WTC11 (cell line): Measurements from ENCODE around the gene GPX5. TPM values are rescaled to one million over a fixed set of nuclear protein-coding genes. Genes with fewer than 3 reads are reported as not detected.

Experiments
- ATAC-seq: fragments of 200-7000 bp; cut with Tn5 transposase; 2 replicates; pipeline ENCODE4 v1.10.0; 2021; ENCODE audit warnings: mild to moderate bottlenecking, moderate library complexity
- CTCF ChIA-PET: fragments of 300-600 bp; sonication (Branson Sonifier 250); formaldehyde crosslinking; loops from one replicate; lab custom pipeline; 2021; ENCODE audit warnings: antibody characterized with exemption; lab: Charles Lee
- POLR2A ChIA-PET: fragments of 350-600 bp; sonication (Branson Sonifier 250); formaldehyde crosslinking; loops from one replicate; lab custom pipeline; 2021; ENCODE audit warnings: antibody characterized with exemption; lab: Charles Lee
- DNase-seq: peaks from one replicate; pipeline ENCODE4 v3.0.0; 2021; ENCODE audit warnings: low spot score
- H3K27ac Mint-ChIP-seq: 2 replicates; pipeline ENCODE4 v1.8.0; 2021; ENCODE audit warnings: mixed read lengths
- H3K27me3 Mint-ChIP-seq: 2 replicates; pipeline ENCODE4 v1.8.0; 2021; ENCODE audit warnings: low read depth, mild to moderate bottlenecking, moderate library complexity, mixed read lengths
- H3K36me3 Mint-ChIP-seq: 2 replicates; pipeline ENCODE4 v1.8.0; 2021; ENCODE audit warnings: mixed read lengths
- H3K4me1 Mint-ChIP-seq: 2 replicates; pipeline ENCODE4 v1.8.0; 2022; ENCODE audit warnings: mixed read lengths
- H3K4me3 Mint-ChIP-seq: 2 replicates; pipeline ENCODE4 v1.8.0; 2021; ENCODE audit warnings: mild to moderate bottlenecking, moderate library complexity, mixed read lengths
- H3K9me3 Mint-ChIP-seq: 2 replicates; pipeline ENCODE4 v1.8.0; 2021; ENCODE audit warnings: mixed read lengths
- AFF4 ChIP-seq: sonication (generic); formaldehyde crosslinking; IDR thresholded peaks from 2 replicates; pipeline ENCODE4 v1.8.1; 2023; ENCODE audit warnings: mild to moderate bottlenecking, missing genetic modification reagents, borderline replicate concordance
- CREB1 ChIP-seq: sonication (generic); formaldehyde crosslinking; IDR thresholded peaks from 2 replicates; pipeline ENCODE4 v1.8.0; 2023; ENCODE audit warnings: mild to moderate bottlenecking, missing genetic modification reagents
- CTCF ChIP-seq: fragments of 200-600 bp; IDR thresholded peaks from 2 replicates; pipeline ENCODE4 v1.8.0; 2022; ENCODE audit warnings: antibody characterized with exemption
- E2F1 ChIP-seq: sonication (generic); formaldehyde crosslinking; IDR thresholded peaks from 2 replicates; pipeline ENCODE4 v1.8.0; 2022; ENCODE audit warnings: mild to moderate bottlenecking, missing genetic modification reagents
- ETV6 ChIP-seq: sonication (generic); formaldehyde crosslinking; IDR thresholded peaks from 2 replicates; pipeline ENCODE4 v1.8.1; 2022; ENCODE audit warnings: mild to moderate bottlenecking, missing genetic modification reagents
- FOXJ3 ChIP-seq: sonication (generic); formaldehyde crosslinking; IDR thresholded peaks from 2 replicates; pipeline ENCODE4 v1.9.0; 2021; ENCODE audit warnings: missing genetic modification reagents, mild to moderate bottlenecking, borderline replicate concordance
- GTF2I ChIP-seq: fragments of 250-450 bp; sonication (Bioruptor Pico); conservative IDR thresholded peaks from 2 replicates; pipeline ENCODE4 v1.4.0; 2021; ENCODE audit warnings: mild to moderate bottlenecking
- IRF1 ChIP-seq: sonication (generic); formaldehyde crosslinking; IDR thresholded peaks from 2 replicates; pipeline ENCODE4 v1.8.0; 2023; ENCODE audit warnings: missing genetic modification reagents
- KAT7 ChIP-seq: sonication (generic); formaldehyde crosslinking; IDR thresholded peaks from 2 replicates; pipeline ENCODE4 v1.8.1; 2023; ENCODE audit warnings: missing genetic modification reagents, mild to moderate bottlenecking, borderline replicate concordance
- NFATC4 ChIP-seq: fragments of 250-450 bp; sonication (Bioruptor Pico); IDR thresholded peaks from 2 replicates; pipeline ENCODE4 v1.9.0; 2021; ENCODE audit warnings: mild to moderate bottlenecking
- OVOL2 ChIP-seq: fragments of 250-450 bp; sonication (Bioruptor Pico); IDR thresholded peaks from 2 replicates; pipeline ENCODE4 v1.9.0; 2021; ENCODE audit warnings: mild to moderate bottlenecking, borderline replicate concordance
- PRDM15 ChIP-seq: sonication (generic); formaldehyde crosslinking; IDR thresholded peaks from 2 replicates; pipeline ENCODE4 v1.8.0; 2022; ENCODE audit warnings: missing genetic modification reagents
- RELA ChIP-seq: sonication (generic); formaldehyde crosslinking; IDR thresholded peaks from 2 replicates; pipeline ENCODE4 v1.8.1; 2022; ENCODE audit warnings: missing genetic modification reagents, mild to moderate bottlenecking, borderline replicate concordance
- SOX15 ChIP-seq: fragments of 250-450 bp; sonication (Bioruptor Pico); IDR thresholded peaks from 2 replicates; pipeline ENCODE4 v1.9.0; 2021; ENCODE audit warnings: mild to moderate bottlenecking
- USF2 ChIP-seq: sonication (generic); formaldehyde crosslinking; IDR thresholded peaks from 2 replicates; pipeline ENCODE4 v1.8.1; 2023; ENCODE audit warnings: mild to moderate bottlenecking, missing genetic modification reagents, moderate library complexity
- ZMAT4 ChIP-seq: fragments of 250-450 bp; sonication (Bioruptor Pico); IDR thresholded peaks from 2 replicates; pipeline ENCODE4 v1.9.0; 2021; ENCODE audit warnings: mild to moderate bottlenecking
- ZNF263 ChIP-seq: sonication (generic); formaldehyde crosslinking; IDR thresholded peaks from 2 replicates; pipeline ENCODE4 v1.8.1; 2022; ENCODE audit warnings: low read depth, mild to moderate bottlenecking, moderate library complexity, missing genetic modification reagents
- ZNF423 ChIP-seq: fragments of 250-450 bp; sonication (Bioruptor Pico); IDR thresholded peaks from 2 replicates; pipeline ENCODE4 v2.1.2; 2022; ENCODE audit warnings: mild to moderate bottlenecking, moderate library complexity
- total RNA-seq: library from RNA; stranded (reverse); gene quantifications from 3 replicates; pipeline ENCODE4 v1.2.3, GENCODE V29; 2021

Gene GPX5
- total RNA-seq, 1 experiment from 2014 or later: not detected

GRCh38 chr6:28551891-28552666 is 26.4 kb downstream of the GPX5 start:
- TF ChIP-seq OVOL2 (CRISPR knock-in tag): no peak
- no peak for TF ChIP-seq USF2 (CRISPR knock-in tag)
- no peak for TF ChIP-seq FOXJ3 (CRISPR knock-in tag)
- H3K27ac Mint-ChIP-seq: no peak overlapping the region
- H3K4me3 Mint-ChIP-seq: no peak overlapping the region
- H3K4me1 Mint-ChIP-seq: peaks cover 12% of the 10 kb centered on the region
- no peaks in the 10 kb centered on the region for H3K36me3 Mint-ChIP-seq
- H3K27me3 Mint-ChIP-seq: peaks cover 60% of the 10 kb centered on the region
- ATAC-seq: no peak
- CTCF ChIA-PET: interaction anchor here (1.8 to 4.2 kb wide), 2 partner anchors 10 to 21 kb away, joined by 6 to 24 read pairs; no protein-coding TSS in a partner anchor
- POLR2A ChIA-PET: no interaction called here
- no peaks in the 10 kb centered on the region for H3K9me3 Mint-ChIP-seq
- DNase-seq: no peak

GRCh38 chr6:28553384-28553985 is 27.8 kb downstream of the GPX5 start:
- Mint-ChIP-seq H3K9me3 (no peaks in the 10 kb centered on the region), H3K36me3 (no peaks in the 10 kb centered on the region), H3K4me3 (peak overlapping the region; percentile 76), H3K27me3 (peaks cover 64% of the 10 kb centered on the region), H3K4me1 (peaks cover 14% of the 10 kb centered on the region), H3K27ac (no peak overlapping the region)
- no peak for ATAC-seq
- ChIA-PET POLR2A (no interaction called here), CTCF (interaction anchor here (1.1 to 4.2 kb wide), 4 partner anchors 11 to 81 kb away, joined by 3 to 24 read pairs (median 4); no protein-coding TSS in a partner anchor)
- no peak for DNase-seq
- no peak for TF ChIP-seq SOX15 (CRISPR knock-in tag)
- TF ChIP-seq CREB1 (CRISPR knock-in tag): no peak
- no peak for TF ChIP-seq NFATC4
- no peak for TF ChIP-seq KAT7
- TF ChIP-seq GTF2I (CRISPR knock-in tag): no peak
- no peak for TF ChIP-seq RELA (CRISPR knock-in tag)
- no peak for TF ChIP-seq PRDM15 (CRISPR knock-in tag)
- no peak for TF ChIP-seq IRF1 (CRISPR knock-in tag)
- no peak for TF ChIP-seq ETV6 (CRISPR knock-in tag)
- TF ChIP-seq AFF4: no peak
- TF ChIP-seq ZNF423 (CRISPR knock-in tag): no peak
- TF ChIP-seq ZMAT4: no peak
- TF ChIP-seq ZNF263: no peak
- no peak for TF ChIP-seq CTCF
- no peak for TF ChIP-seq E2F1 (CRISPR knock-in tag)
